HepG2 (cell line): ENCODE results near the gene TMEM174. TPM values are rescaled to one million over a fixed set of nuclear protein-coding genes. Genes with fewer than 3 reads are reported as not detected.

Source experiments
- ATAC-seq: fragments of 200-7000 bp; cut with Tn5 transposase; 3 replicates; pipeline ENCODE4 v1.9.1; 2020; ENCODE audit warnings: mild to moderate bottlenecking, moderate library complexity
- BruUV-seq: library from RNA; stranded (reverse); fragments of 400-500 nt; replicated peaks from 2 replicates; lab custom pipeline; 2021; lab: Mats Ljungman, UMichigan
- CTCF ChIA-PET: fragments of 300-600 bp; formaldehyde crosslinking; extraction: SDS; loops from one replicate; lab custom pipeline; 2021; ENCODE audit warnings: low total read pairs, inconsistent platforms, low intra/inter-chr PET ratio; lab: Yijun Ruan, JAX
- POLR2A ChIA-PET: fragments of 350-600 bp; sonication (Branson Sonifier 250); formaldehyde crosslinking; loops from one replicate; lab custom pipeline; 2020; ENCODE audit warnings: antibody characterized with exemption, inconsistent platforms; lab: Yijun Ruan, JAX
- DNase-seq: peaks from one replicate; pipeline ENCODE4 v3.0.0-alpha.2; 2015; ENCODE audit warnings: low spot score
- FAIRE-seq: peaks from 3 replicates; lab custom pipeline; 2011; peaks lifted over from hg19 to GRCh38; lab: Jason Lieb, UNC
- H2AFZ ChIP-seq: one replicate; pipeline ENCODE4 v1.6.1; 2011; ENCODE audit warnings: low read length, inconsistent platforms
- H3K27ac ChIP-seq: fragments of 300-600 bp; 3 replicates; pipeline ENCODE4 v1.8.0; 2011; ENCODE audit warnings: mixed run types, mild to moderate bottlenecking, mixed read lengths, low read length, inconsistent platforms; ENCODE audit not compliant: insufficient read depth; ENCODE audit errors: extremely low read length
- H3K27me3 ChIP-seq, 2 experiments: fragments of 200-600 bp in 1 of 2; 2 replicates in 1 of 2; 3 replicates in 1 of 2; pipeline versions ENCODE4 v1.6.0 to v1.8.0; 2011; ENCODE audit warnings: low read length in 2 of 2, mild to moderate bottlenecking in 2 of 2, moderate library complexity in 2 of 2, inconsistent platforms in 1 of 2; ENCODE audit not compliant: insufficient read depth in 2 of 2, control insufficient read depth in 1 of 2
- H3K36me3 ChIP-seq, 2 experiments: fragments of 200-600 bp in 1 of 2; replicated peaks in 1 of 2; 2 replicates in 1 of 2; 3 replicates in 1 of 2; pipeline versions ENCODE4 v1.5.1 to v1.8.0; 2011; ENCODE audit warnings: low read length in 2 of 2, inconsistent platforms in 1 of 2; ENCODE audit not compliant: insufficient read depth in 2 of 2, control insufficient read depth in 1 of 2
- H3K4me1 ChIP-seq: 2 replicates; pipeline ENCODE4 v1.5.1; 2012; ENCODE audit warnings: low read length, inconsistent platforms; ENCODE audit not compliant: insufficient read depth
- H3K4me2 ChIP-seq: 2 replicates; pipeline ENCODE4 v1.6.0; 2011; ENCODE audit warnings: low read depth, low read length, inconsistent platforms
- H3K4me3 ChIP-seq, 3 experiments: fragments of 200-600 bp in 1 of 3; sonication (generic), shearing (Covaris generic) in 1 of 3; replicated peaks in 1 of 3; 2 replicates each; pipeline ENCODE4 v1.5.1; 2011 to 2016; ENCODE audit warnings: low read length in 3 of 3, inconsistent platforms in 2 of 3, low read depth in 2 of 3, mild to moderate bottlenecking in 2 of 3, control low read depth in 1 of 3, mixed read lengths in 1 of 3; ENCODE audit not compliant: insufficient read depth in 1 of 3
- H3K79me2 ChIP-seq: one replicate; pipeline ENCODE4 v1.6.1; 2011; ENCODE audit warnings: low read length, inconsistent platforms; ENCODE audit not compliant: insufficient read depth
- H3K9ac ChIP-seq: 2 replicates; pipeline ENCODE4 v1.6.0; 2011; ENCODE audit warnings: mild to moderate bottlenecking, low read depth, low read length, inconsistent platforms; ENCODE audit not compliant: insufficient read depth
- H3K9me3 ChIP-seq: 2 replicates; pipeline ENCODE4 v1.5.1; 2012; ENCODE audit warnings: mild to moderate bottlenecking, low read length
- H4K20me1 ChIP-seq: 2 replicates; pipeline ENCODE4 v1.6.0; 2011; ENCODE audit warnings: inconsistent platforms, mild to moderate bottlenecking, low read length, moderate library complexity; ENCODE audit not compliant: insufficient read depth
- ATF1 ChIP-seq: IDR thresholded peaks from 2 replicates; pipeline ENCODE4 v1.6.1; 2016; ENCODE audit warnings: mild to moderate bottlenecking, control low read depth
- CSRNP1 ChIP-seq: sonication (generic); formaldehyde crosslinking; IDR thresholded peaks from 2 replicates; pipeline ENCODE4 v1.8.1; 2023; ENCODE audit warnings: mild to moderate bottlenecking, missing genetic modification reagents
- DRAP1 ChIP-seq: IDR thresholded peaks from 2 replicates; pipeline ENCODE4 v1.6.1; 2016; ENCODE audit warnings: missing genetic modification reagents, missing compliant biosample characterization
- ELF4 ChIP-seq: sonication (generic); formaldehyde crosslinking; IDR thresholded peaks from 2 replicates; pipeline ENCODE4 v1.5.0; 2020; ENCODE audit warnings: missing genetic modification reagents, mild to moderate bottlenecking, moderate library complexity, borderline replicate concordance
- NPAS2 ChIP-seq: sonication (generic); formaldehyde crosslinking; IDR thresholded peaks from 2 replicates; pipeline ENCODE4 v1.8.0; 2022; ENCODE audit warnings: mild to moderate bottlenecking, missing genetic modification reagents, borderline replicate concordance
- PLSCR1 ChIP-seq: sonication (generic); formaldehyde crosslinking; IDR thresholded peaks from 2 replicates; pipeline ENCODE4 v1.5.0; 2020; ENCODE audit warnings: missing genetic modification reagents, mild to moderate bottlenecking, borderline replicate concordance
- REXO4 ChIP-seq: sonication (generic); formaldehyde crosslinking; IDR thresholded peaks from 2 replicates; pipeline ENCODE4 v1.8.0; 2022; ENCODE audit warnings: missing genetic modification reagents, mild to moderate bottlenecking, borderline replicate concordance
- SAFB2 ChIP-seq: sonication (generic); formaldehyde crosslinking; IDR thresholded peaks from 2 replicates; pipeline ENCODE4 v1.5.1; 2020; ENCODE audit warnings: missing genetic modification reagents, low read depth, mild to moderate bottlenecking, borderline replicate concordance
- SIX4 ChIP-seq: sonication (generic); formaldehyde crosslinking; IDR thresholded peaks from 2 replicates; pipeline ENCODE4 v1.4.0; 2020; ENCODE audit warnings: missing genetic modification reagents
- TMF1 ChIP-seq: sonication (generic); formaldehyde crosslinking; IDR thresholded peaks from 2 replicates; pipeline ENCODE4 v1.8.1; 2022; ENCODE audit warnings: low read depth, missing genetic modification reagents
- ZFP36L2 ChIP-seq: sonication (generic); formaldehyde crosslinking; IDR thresholded peaks from 2 replicates; pipeline ENCODE4 v1.4.0; 2020; ENCODE audit warnings: missing genetic modification reagents
- ZMYM2 ChIP-seq: sonication (generic); formaldehyde crosslinking; IDR thresholded peaks from 2 replicates; pipeline ENCODE4 v1.8.0; 2022; ENCODE audit warnings: mild to moderate bottlenecking, missing genetic modification reagents
- ZNF431 ChIP-seq: sonication (generic); formaldehyde crosslinking; IDR thresholded peaks from 2 replicates; pipeline ENCODE4 v1.9.0; 2022; ENCODE audit warnings: missing genetic modification reagents, low read depth, mild to moderate bottlenecking, borderline replicate concordance
- ZNF792 ChIP-seq: IDR thresholded peaks from 2 replicates; pipeline ENCODE4 v1.6.1; 2016
- WGBS: methylation state at CpG from one replicate; pipeline ENCODE4 v1.1.6; 2017; ENCODE audit warnings: low lambda C conversion rate; 5-methylcytosine and 5-hydroxymethylcytosine counted together
- in situ Hi-C: cut with HindIII; loops from 2 replicates; pipeline ENCODE4 v1.10.0; 2017; ENCODE audit warnings: low pct_unique_long_range_greater_than_20kb; ENCODE audit not compliant: extremely low pct_ligation_motif_present
- intact Hi-C: fragments of 100-400 bp; cut with micrococcal nuclease; formaldehyde crosslinking; loops from one replicate; pipeline ENCODE4 v1.10.0; 2022; ENCODE audit not compliant: unreplicated experiment
- polyA plus RNA-seq, 8 experiments: library from polyadenylated mRNA; depleted of rRNA in 3 of 8; stranded (reverse) in 7 of 8; unstranded in 1 of 8; fragments of >200 nt; fragmentation: Illumina TruSeq in 4 of 8; extraction: Trizol in 4 of 8; gene quantifications; 2 replicates each; pipeline versions ENCODE4 v1.2.1 to v1.2.3, GENCODE V29; 2011 to 2016; ENCODE audit warnings: low read depth in 4 of 8, missing spikeins in 1 of 8, mixed read lengths in 1 of 8; ENCODE audit not compliant: insufficient read depth in 1 of 8
- total RNA-seq, 5 experiments: library from RNA; depleted of rRNA; stranded (reverse); fragments of >200 nt; fragmentation: Illumina TruSeq; extraction: Trizol; gene quantifications; 2 replicates each; pipeline ENCODE4 v1.2.3, GENCODE V29; 2016; ENCODE audit warnings: low read depth in 1 of 5

TMEM174 gene
- total and polyA plus RNA-seq, 2 of the 13 experiments (the other 11 are each of a cell fraction or from before 2014, with no cell fraction given), result not detected

GRCh38 chr5:73149540-73149939, 23.5 kb upstream of the TMEM174 start:
- H3K4me2 ChIP-seq, result no peak overlapping the region
- ChIA-PET POLR2A (no interaction called here), CTCF (no interaction called here)
- no peak for DNase-seq
- H3K9ac ChIP-seq, result no peak overlapping the region
- H3K27ac ChIP-seq, result no peak overlapping the region
- no peak overlapping the region for H2AFZ ChIP-seq
- no peaks in the 10 kb centered on the region for H3K4me1 ChIP-seq
- no peak for ATAC-seq
- peaks cover 2 to 17% of the 10 kb centered on the region in 2 experiments; a peak in 4 of 5 replicates for H3K27me3 ChIP-seq
- intact Hi-C loops, result no loop called here
- H3K36me3 ChIP-seq, result no peaks in the 10 kb centered on the region
- 0% methylated on average over 3 of the region's 3 CpGs for WGBS
- in situ Hi-C loops, result no loop called here
- FAIRE-seq, result no peak
- H3K79me2 ChIP-seq, result no peaks in the 10 kb centered on the region
- no peaks in the 10 kb centered on the region for H3K9me3 ChIP-seq
- TF ChIP-seq NPAS2 (CRISPR knock-in tag), result no peak
- TF ChIP-seq ATF1 (CRISPR knock-in tag), result no peak
- no peak for TF ChIP-seq SIX4 (CRISPR knock-in tag)
- TF ChIP-seq SAFB2 (CRISPR knock-in tag), result no peak
- TF ChIP-seq CSRNP1 (CRISPR knock-in tag), result no peak
- no peak for TF ChIP-seq ZNF792 (CRISPR knock-in tag)
- no peak for TF ChIP-seq ZFP36L2 (CRISPR knock-in tag)
- no peak for TF ChIP-seq REXO4 (CRISPR knock-in tag)
- TF ChIP-seq TMF1 (CRISPR knock-in tag), result no peak
- TF ChIP-seq PLSCR1, result no peak
- TF ChIP-seq DRAP1 (CRISPR knock-in tag), result no peak
- no peak for TF ChIP-seq ZNF431
- TF ChIP-seq ZMYM2 (CRISPR knock-in tag), result no peak
- no peak for TF ChIP-seq ELF4
- TF ChIP-seq, all 625 proteins: peak for 0
- no TSS peak for BruUV-seq
- Histone ChIP-seq H3K4me3 (no peak overlapping the region), H4K20me1 (no peaks in the 10 kb centered on the region)
